GM10266 (cell line): Measurements from ENCODE around the gene SZT2.

Source experiments
- DNase-seq: peaks from one replicate; pipeline ENCODE4 v3.0.0; 2012; ENCODE audit errors: extremely low spot score
- CTCF ChIP-seq: IDR thresholded peaks from 2 replicates; pipeline ENCODE4 v1.5.1; 2012; ENCODE audit warnings: mild to moderate bottlenecking, low read depth; ENCODE audit not compliant: control insufficient read depth, insufficient read depth; ENCODE audit errors: missing control alignments

SZT2 gene

GRCh38 chr1:43349594-43350306, 39.9 kb upstream of the SZT2 start:
- no peak for DNase-seq
- no peak for TF ChIP-seq CTCF

GRCh38 chr1:43350976-43351375, 38.7 kb upstream of the SZT2 start:
- TF ChIP-seq CTCF = no peak
- DNase-seq = no peak

- TF ChIP-seq CTCF = no peak
- no peak for DNase-seq
Measured at GRCh38 chr1:43351421-43352350, 38.0 kb upstream of the SZT2 start.

GRCh38 chr1:43352351-43352705, 37.4 kb upstream of the SZT2 start:
- no peak for DNase-seq
- no peak for TF ChIP-seq CTCF

- no peak for TF ChIP-seq CTCF
- no peak for DNase-seq
Measured at GRCh38 chr1:43352881-43353280, 36.8 kb upstream of the SZT2 start.

- DNase-seq = no peak
- TF ChIP-seq CTCF = no peak
Measured at GRCh38 chr1:43354471-43354870, 35.2 kb upstream of the SZT2 start.

- no peak for DNase-seq
- TF ChIP-seq CTCF = no peak
Measured at GRCh38 chr1:43354936-43355335, 34.8 kb upstream of the SZT2 start.
